Smooth muscle cell of the brain vasculature (primary cell): ENCODE data around the gene MAML3.

ENCODE experiments used
- DNase-seq: peaks from one replicate; pipeline ENCODE4 v3.0.0-alpha.2; 2012; ENCODE audit warnings: low read depth, low spot score

The MAML3 gene

DNA sequence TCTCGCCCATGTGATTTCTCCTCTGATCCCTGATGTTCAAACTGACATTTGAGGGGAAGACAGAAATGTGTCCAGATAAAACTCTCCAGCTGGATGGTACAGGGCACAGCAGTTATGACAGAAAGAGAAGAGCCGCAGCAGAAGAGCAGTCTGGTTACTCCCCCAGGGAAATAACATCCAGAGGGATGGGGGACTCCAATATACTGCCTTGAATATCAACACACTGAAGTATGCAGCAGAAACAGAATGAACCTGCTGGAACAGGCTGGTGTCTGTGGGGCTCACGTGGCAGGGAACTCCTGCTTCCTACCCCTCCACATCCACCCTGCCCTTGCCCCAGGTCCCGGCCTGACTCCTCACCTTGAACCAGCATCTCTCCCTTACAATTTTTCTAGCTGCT is 394.9 kb downstream of the MAML3 start:
- no peak for DNase-seq

DNA sequence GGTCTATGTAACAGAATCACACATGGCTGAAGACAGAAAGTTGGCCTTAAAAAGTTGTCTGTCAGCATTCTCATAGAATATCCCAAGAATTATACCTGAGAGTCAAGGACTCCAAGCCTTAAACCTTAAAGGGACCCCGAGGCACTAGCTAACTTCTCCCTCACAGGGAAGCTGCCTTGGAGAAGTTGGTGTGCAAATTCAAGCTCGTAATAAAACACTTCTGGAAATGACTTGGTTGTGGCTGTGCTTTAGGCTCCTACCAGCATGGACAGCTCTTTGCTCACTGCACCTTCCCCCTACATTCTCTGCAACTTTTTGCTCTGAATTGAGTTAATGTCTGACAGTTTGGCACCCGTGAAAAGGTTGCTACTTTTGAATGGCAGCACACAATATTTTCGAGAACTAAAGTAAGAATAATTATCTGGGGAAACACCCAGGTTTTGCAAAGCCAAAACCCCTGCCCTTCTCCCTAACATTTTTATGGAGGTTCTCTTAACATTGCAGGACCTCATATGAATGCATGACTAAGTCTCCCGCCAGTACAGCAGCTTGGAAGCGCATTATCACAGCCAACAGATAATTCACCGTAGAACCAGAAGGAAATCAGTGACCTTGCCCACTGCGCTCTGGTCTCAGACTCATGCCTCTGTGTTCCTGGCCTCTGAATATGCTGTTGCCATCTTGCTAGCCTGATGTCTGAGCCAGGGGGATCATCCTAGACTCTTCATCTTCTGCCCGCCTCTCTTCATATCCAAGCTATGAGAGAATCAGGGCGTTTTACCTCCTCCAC is 397.4 kb downstream of the MAML3 start:
- no peak for DNase-seq

DNA sequence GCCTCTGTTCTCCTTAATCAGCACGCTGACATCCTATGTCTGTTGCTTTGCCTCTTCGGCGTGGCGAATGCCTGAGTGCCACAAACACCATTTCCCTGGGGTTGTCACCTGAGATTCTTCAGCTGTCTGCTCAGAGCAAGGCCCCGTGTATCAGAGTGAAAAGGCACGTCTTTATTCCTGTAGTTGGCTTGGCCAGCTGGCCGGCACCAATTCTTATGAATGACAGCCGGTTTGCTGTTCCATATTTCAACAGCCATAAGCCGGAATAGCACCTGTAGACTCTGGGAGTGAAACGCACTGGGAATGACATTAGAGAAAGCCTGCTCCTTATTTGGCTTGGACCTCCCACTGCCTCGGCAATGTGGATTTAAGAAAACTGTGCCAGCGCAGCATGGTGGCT is 399.0 kb downstream of the MAML3 start:
- DNase-seq = no peak

DNA sequence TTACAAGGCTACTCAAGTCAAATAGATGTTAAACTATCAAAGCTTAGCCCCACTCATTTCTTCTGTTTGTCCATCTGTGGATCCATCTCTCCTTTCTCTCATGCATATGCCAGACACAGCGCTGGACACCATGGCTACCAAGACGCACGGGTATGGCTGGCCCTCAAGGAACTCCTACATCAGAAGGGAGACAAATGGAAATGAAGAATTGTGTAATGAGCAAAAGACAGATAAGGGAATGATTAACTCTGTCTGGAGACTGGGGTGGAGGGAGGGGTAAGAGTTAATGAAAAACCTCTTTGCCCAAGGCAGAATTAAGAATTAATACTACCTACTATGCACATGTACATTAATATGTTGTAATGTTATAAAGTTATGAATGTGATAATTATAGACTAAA is 400.3 kb downstream of the MAML3 start:
- DNase-seq = no peak

DNA sequence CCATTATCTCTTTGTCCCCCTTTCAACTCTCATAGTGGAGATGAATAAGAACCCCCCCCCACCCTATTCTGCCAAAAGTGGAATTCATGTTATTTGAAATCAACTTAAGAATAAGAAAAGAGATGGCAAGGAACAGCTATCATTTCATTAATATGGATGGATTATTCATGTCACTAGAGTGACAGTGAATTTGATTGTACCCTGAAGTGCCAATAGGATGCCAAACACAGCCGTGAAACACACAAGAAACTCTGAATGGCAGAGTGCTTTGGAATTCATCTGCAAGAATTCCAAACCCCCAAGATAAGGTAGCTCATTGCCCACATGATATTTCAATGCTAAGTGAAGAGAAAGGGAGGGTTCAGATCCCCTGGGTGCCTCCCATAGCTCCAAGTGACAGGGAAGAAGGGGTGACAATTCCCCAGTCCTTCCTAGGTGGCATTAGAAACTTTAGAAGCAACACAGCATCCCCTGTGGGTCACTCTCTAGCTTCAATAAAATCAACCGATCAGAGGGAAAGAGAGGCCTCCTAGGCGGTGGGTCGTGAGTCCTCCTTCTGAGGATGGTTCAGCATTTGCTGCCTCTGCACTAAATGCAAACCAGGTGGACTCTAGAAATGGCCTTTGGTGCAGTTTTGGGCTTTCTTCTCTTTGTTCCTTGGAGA is 404.0 kb downstream of the MAML3 start:
- no peak for DNase-seq

DNA sequence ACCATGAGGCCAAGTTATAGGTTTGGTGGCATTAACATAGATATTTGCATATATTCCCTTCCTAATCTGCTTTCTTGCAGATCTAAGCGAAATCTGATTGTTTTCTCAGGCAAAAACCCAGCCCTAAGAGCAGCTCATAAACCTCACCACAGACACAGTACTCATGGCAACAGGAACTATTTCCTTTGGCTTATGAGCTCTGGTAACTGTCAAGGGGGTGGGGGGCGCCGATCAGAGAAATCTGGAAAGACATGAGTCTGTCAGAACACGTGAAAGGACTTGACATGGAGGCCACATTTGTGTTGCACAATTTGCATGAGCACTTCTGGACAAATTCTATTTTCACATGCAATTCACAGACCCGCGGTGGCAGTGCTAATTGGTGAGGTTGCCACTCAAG is 404.6 kb downstream of the MAML3 start:
- DNase-seq = no peak

DNA sequence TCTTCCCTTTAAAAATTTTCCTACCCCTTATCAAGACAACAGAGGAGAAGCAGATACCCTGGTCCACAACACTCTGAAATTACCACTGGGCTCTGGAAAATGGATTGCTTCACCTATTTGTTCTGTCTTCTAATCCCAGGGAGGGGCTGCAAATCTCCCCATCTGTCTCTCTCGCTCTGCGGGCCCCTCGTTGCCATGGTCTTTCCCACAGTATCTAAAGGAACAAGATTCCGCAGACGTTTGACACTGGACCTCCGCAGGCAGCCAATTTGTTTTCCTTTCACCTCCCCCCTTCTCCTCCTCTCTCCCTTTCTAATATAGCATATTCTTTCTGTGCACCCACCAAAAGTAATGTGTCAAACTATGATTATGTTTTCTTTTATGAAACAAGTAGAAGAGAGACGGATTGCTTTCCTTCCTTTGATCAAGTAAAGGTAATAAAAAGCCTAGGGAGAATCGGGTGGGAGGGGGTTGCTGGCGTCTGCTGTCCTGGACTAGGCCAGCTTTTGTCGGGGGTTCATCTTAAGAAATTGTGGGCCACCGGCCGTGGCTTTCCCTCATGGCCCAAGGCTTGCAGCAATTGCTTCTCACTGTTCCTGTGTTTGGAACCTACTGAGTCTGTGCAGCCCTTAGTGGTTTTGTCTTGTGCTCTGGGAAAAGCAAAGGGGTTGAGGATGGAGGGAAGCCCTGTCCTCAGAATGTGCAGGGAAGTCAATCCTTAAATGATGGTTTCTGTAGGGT is 407.4 kb downstream of the MAML3 start:
- no peak for DNase-seq

DNA sequence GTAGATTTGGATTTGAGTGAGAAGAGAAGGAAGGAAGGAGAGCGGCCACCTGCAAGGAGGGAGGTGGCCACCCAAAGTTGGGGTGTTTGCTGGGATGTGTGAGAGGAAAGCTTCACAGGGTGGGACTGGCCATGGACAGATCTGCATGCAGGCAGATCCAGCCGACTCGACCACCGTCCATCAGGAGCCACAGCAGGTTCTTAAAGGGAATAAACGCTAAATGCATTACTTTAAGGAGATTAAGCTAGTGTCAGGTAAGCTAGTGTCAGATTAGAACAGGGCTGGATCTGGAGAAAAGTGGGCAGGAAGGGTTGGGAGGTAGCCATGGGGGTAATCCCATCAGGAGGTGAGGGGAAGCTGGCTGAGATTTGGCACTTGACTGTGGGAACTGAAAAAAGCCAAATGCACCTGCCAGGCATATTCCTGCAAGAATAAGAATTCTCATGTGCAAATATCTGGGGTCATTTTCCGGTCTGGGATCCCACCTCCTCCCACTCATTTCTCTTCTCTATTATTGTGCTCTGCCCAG is 408.8 kb downstream of the MAML3 start:
- no peak for DNase-seq

DNA sequence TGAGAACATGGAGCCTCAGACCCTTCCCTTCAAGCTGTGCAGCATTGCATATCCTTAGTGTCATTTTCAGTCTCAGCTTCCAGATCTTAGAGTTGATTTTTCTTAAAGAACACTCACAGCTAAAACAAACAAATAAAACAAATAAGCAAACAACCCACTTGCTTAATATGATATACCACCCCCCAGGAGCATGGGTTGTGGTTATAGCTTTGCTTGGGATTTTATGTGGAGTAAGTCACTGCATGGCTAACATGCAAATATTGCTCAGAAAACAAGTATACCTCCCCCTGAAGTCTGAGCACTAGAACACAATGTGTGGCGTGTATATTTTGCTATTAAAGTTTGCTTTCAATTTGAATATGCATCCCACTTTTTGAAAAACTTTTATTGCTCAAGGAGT is 409.8 kb downstream of the MAML3 start:
- DNase-seq = no peak

DNA sequence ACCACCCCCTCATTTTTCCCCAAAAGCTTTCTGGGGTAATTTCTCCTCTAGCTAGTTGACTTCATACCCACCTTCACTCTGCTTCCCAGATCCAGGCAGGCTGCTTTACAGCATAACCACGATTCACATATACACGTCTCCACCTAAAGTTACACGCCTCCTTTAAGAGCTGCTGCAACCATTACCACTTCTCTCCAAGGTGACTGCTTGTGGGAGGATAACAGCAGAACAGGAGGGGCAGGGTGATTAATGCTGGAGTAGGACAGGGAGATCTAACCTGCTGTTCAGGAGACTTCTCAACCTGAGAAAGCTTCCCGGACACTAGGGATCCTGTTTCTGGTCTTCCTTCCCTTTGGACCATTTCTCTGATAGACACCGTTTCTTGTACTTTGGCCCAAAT is 411.0 kb downstream of the MAML3 start:
- DNase-seq = no peak

DNA sequence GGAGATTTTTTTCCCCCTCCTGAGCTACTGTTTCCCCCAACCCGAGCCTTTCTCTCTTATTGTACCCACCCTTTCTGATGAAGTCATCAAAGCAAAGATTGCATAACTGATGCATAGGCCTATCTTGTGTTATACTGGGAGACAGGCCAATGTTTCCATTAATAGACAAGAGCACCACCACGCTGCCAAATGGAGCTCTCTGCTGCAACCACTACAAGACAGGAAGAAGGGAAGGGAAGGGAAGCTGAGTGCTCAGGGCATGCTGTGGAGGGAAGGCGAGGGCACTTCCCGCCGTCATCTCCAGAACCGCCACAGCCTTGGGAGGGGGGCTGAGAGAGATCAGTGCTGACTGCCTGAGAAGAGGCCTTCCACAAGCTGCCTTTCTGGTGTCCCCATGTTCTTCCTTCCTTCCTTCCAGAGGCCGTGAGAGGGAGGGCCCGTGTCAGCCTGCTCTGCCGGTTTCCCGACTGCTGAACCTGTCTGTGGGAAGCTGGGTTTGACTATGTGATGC is 413.4 kb downstream of the MAML3 start:
- DNase-seq = peak; percentile 57

DNA sequence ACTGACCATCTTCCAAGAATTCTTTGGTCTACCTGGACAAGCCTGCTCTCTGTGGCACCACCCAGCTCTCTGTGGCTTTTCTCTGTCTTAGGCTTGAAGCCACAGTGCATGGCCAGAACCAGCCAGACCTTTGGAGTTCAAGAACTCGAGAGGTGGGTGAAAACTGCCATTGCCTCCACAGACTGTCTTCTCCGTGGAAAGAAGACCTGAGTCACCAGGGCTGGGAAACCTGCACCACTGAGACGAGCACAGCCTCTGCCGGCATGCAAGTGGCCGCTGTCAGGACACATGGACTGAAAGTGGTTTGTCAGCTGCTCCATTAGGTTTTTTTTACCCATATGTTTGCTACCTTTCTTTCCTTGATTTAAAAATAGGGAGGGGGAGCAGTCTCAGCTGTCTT is 413.9 kb downstream of the MAML3 start:
- no peak for DNase-seq

DNA sequence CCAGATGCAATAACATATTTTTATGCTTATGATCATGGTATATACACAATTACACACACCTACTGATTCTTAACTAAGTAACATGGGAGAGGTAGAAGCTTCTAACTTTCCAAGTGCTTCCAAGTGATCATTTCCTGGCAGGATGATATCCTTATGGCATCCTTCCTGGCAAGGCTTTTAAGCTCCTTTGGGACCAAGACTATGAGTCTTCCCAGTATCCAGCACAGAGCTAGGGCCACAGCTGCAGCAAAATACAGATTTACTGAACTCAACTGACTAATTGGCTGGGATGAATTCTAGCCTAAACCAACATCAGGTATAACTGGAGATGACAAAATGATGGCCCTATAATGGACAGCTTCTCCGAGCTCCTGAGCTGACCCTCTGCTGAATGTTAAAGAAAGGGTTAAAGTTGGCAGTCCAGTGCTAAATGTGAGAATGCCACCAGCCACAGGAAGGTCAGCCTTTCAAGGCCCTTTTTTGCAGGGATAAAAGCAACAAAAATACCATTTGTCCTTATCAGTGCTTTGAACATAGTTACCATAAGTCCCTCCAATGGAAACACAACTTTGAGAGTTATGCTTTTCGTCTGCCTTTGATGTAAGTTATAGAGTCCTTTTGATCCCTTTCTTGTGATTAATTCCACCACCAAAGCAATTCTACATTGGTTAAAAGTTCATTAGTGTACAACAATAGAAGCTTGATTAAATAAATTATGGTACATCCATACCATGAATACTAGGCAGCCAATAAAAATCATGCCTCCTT is 415.0 kb downstream of the MAML3 start:
- no peak for DNase-seq

DNA sequence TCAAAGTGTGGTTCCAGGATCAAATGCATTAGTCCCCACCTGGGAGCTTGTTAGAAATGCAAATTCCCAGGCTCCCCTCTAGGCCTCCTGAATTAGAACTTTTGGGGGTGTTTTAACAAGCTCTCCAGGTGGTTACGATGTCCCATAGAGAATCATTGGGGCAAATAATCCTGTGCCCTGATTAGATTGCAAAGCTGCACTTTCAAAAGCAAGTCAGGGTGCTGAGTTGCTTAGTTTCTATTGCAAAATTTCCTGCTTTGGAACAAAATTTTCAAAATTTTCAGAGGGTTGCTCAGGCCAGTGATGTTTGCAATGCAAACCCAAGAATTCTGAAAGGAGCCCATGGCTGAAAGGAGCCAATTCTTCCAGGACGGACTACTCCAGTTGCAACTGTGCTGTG is 417.3 kb downstream of the MAML3 start:
- no peak for DNase-seq

DNA sequence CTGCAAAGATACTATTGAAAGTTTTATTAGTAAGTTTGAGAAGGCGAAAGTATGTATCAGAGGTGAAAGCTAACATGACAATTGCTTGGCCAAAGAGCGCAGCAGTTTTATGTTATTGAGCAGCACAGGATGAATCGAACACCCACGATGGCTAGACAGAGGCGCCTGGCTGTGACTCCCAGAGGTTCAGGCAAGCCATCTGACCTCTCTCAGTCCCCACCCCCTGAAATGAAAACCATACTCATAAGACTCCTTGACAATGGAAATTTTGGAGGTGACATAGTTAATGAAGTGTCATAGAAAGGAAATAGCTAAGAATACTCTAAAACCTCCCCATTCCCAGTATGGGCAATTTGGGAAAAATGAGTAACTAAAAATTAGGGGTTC is 417.7 kb downstream of the MAML3 start:
- no peak for DNase-seq

DNA sequence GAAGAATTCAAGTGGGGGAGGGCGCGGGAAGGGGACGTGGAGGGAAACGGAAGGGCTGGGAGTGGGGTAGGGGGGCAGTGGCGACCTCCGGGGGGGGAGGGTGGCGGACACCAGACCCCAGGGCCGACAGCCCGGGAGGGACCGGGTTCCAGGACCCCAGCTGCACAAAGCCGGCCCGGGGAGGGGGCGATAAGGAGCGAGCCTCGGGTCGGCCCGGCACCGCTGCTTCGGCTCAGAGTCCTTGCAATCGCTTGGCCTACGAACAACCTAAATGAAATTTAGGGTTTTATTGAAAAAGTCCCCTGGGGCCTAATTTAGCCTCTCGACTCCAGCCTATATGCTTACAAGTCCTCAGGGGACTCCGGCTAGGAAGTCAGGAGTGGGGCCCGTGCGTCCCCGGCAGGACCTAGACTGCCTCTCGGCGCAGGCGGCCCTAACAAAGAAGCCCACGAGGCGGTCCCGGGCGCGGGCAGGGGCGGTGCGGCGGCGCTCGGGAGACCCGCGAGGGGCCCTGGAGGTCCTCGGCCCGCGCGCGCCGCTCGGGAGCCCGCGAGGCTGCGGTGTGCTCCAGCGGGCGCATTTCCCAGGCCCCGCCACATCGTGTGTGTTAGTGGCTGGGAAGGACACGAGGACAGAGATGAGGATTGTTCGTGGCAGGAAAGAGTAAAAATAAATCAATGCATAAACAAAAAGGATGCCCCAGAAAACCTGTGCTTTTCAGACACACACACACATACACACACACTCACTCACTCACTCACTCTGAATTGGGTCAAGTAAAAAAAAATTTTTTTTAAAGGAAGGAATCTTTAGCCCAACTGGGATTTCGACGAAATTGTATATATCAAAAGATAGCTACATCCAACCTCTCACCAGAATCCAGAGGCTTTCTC is 418.4 kb downstream of the MAML3 start:
- DNase-seq = no peak

DNA sequence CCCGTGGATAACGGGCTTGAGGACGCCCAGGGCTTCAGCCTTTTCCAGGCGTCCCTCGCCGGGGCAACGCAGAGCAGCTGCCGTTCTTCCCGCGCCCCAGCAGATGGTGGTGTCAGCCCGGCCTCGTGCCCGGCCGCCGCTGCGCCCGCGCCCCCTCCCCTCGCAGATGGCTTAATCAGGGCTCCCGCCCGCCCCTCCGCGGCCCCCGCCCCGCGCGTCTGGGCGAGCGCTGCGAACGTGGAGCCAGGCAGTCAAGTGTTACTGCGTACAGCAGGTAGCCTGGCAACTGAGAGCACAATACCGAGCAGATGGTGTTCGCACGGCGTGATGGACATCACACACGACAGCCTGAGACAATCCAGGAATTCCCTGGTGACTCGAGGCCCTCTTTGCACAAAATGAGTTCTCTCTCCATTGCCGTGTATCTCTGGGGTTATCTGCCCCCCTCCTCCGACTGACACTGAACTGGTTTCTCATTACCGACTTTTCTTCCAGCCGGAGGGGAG is 419.1 kb downstream of the MAML3 start:
- no peak for DNase-seq

DNA sequence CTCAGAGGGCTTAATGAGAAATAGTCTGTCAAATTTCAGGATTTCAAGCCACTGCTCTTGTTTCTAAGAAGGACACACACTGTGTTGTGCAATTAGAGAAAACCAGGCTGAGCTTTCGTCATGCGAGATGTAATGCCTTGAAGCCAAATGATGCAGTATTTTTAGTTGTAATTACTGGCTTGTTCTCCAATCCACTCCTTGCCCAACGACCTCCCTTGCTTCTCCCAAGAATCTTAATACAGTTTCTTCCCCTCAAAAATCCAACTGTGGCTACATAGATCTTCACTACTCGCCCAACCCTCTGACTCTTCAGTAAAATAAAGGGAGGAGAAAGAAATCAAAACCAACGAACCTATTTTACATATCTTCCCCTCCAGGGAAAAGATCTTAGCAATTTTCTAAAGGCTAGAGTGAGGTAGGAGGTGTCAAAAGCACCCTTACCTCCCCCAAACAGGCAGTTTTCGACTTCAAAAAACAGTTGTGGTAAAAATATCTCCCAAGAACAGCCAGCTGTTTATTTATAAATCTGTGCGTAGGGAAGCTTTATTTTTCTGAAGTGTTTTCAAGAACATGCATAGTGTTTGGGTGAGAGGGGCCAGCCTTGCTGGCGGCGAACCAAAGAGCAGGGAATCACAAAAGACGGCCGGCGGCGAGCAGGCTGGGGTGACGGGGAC is 419.6 kb downstream of the MAML3 start:
- DNase-seq = no peak

DNA sequence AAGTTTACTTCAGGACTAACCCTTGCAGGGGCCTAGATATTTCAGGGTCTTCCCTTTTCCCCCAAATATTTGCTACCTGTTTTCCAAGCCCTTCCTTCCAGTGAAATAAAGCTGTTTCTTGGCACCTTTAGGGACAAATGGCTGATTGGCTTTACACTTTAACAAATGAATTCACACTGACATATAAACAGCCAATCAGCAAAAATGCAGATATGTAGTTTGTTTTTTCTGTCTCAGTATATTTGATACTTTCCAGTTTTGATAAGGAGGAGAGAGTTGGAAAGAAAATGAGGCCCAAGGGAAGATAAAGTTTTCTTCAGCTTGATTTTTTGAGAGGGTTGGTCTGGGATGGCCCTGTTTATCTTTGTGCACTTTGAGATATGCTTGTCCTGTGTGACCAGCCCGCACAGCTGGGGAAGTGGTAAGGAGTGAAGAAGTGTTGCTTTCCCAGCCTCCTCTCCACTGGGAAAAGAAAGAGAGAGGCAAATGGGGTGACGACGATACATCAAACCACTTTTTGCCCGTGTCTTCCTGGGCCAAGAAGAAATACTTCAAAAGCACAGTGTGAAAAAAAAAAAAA is 420.9 kb downstream of the MAML3 start:
- DNase-seq = no peak
